Stimulated activated naive CD8-positive, alpha-beta T cell treated with anti-CD3 and anti-CD28 coated beads, Interleukin-15, Interleukin-2, amounts not matched to agents 100 U/mL and 50 U/mL, for 24 hours (primary cell): Measurements from ENCODE around the gene HOXC4.

Experiments
- ATAC-seq: fragments of 150-1000 bp; cut with Tn5 transposase; one replicate; pipeline ENCODE4 v1.10.0; 2021
- DNase-seq: peaks from one replicate; pipeline ENCODE4 v3.0.0; 2021

Gene HOXC4

GRCh38 chr12:54029529-54030441 lies 23.9 kb upstream of the HOXC4 start:
- DNase-seq: no peak
- no peak for ATAC-seq

- ATAC-seq (no peak), DNase-seq (no peak)
These were observed 23.2 kb upstream of the HOXC4 start for GRCh38 chr12:54030442-54030801.

- ATAC-seq (no peak), DNase-seq (no peak)
These were observed 22.7 kb upstream of the HOXC4 start for GRCh38 chr12:54030889-54031471.

GRCh38 chr12:54031480-54031879 lies 22.2 kb upstream of the HOXC4 start:
- ATAC-seq: no peak

GRCh38 chr12:54032086-54032619 lies 21.5 kb upstream of the HOXC4 start:
- no peak for DNase-seq
- ATAC-seq: no peak

More at GRCh38 chr12:54031480-54031879, 22.2 kb upstream of the HOXC4 start:
- no peak for DNase-seq

- ATAC-seq: no peak
- peak; percentile 71 for DNase-seq
These were observed 21.0 kb upstream of the HOXC4 start, which contains the start of gene HOXC5 for GRCh38 chr12:54032627-54033100. Gene HOXC5, plus strand, starts transcription at chr12:54033050. Its CDS starts 73 bp downstream, at chr12:54033123.

- DNase-seq (no peak), ATAC-seq (no peak)
These were observed 20.3 kb upstream of the HOXC4 start for GRCh38 chr12:54033106-54033979.

- ATAC-seq (no peak), DNase-seq (no peak)
These were observed 19.5 kb upstream of the HOXC4 start for GRCh38 chr12:54033980-54034784.

- DNase-seq: no peak
- no peak for ATAC-seq
These were observed 18.8 kb upstream of the HOXC4 start for GRCh38 chr12:54034785-54035310.

- DNase-seq: no peak
These were observed 17.9 kb upstream of the HOXC4 start for GRCh38 chr12:54035568-54036264.

GRCh38 chr12:54036620-54037359 lies 16.8 kb upstream of the HOXC4 start:
- no peak for DNase-seq
- ATAC-seq: no peak

More at GRCh38 chr12:54035568-54036264, 17.9 kb upstream of the HOXC4 start:
- no peak for ATAC-seq

- DNase-seq (no peak), ATAC-seq (no peak)
These were observed 16.0 kb upstream of the HOXC4 start for GRCh38 chr12:54037360-54038283.

- ATAC-seq (no peak), DNase-seq (no peak)
These were observed 15.3 kb upstream of the HOXC4 start for GRCh38 chr12:54038284-54038870.

- no peak for DNase-seq
- ATAC-seq: no peak
These were observed 14.7 kb upstream of the HOXC4 start for GRCh38 chr12:54038871-54039414.

- DNase-seq (no peak), ATAC-seq (no peak)
These were observed 14.1 kb upstream of the HOXC4 start for GRCh38 chr12:54039417-54040147.

- ATAC-seq (no peak), DNase-seq (no peak)
These were observed 13.5 kb upstream of the HOXC4 start for GRCh38 chr12:54040148-54040494.

- ATAC-seq: no peak
These were observed 13.0 kb upstream of the HOXC4 start for GRCh38 chr12:54040648-54041047.

More at GRCh38 chr12:54040648-54041047, 13.0 kb upstream of the HOXC4 start:
- no peak for DNase-seq
